ENCODE measurements around the gene STX7. TPM values are rescaled to one million over a fixed set of nuclear protein-coding genes. Genes with fewer than 3 reads are reported as not detected.

Gene STX7
- total RNA-seq, 1 donor from 2014 or later, result 30.0 TPM

- peaks cover 28% of the 10 kb centered on the region for H3K36me3 Mint-ChIP-seq (ENCODE audit: low read depth)
- no peak for DNase-seq (ENCODE audit: low read depth, low spot score)
Measured at GRCh38 chr6:132456700-132457143, 56.2 kb downstream of the STX7 start.

DNA sequence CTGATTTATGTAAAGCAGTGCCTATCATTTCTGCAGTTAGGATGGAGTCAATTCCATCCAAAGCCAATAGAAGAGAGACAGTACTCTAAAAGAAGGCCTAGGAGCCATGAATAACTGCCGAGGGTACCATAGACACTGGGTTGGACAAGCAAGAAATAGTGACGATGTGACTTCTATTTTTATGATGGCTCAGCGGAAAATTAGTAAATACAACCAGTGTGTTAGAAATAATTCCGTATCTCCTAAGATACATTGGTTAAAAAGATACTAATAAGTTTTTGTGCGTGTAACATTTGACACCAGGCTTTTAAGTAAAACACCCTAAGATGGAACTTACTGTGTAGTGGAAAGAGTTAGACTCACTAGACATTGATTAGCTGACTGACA is 66.1 kb downstream of the STX7 start:
- no peak for DNase-seq (ENCODE audit: low read depth, low spot score)
- Mint-ChIP-seq H3K4me1 (peaks cover 47% of the 10 kb centered on the region), H3K4me3 (peak overlapping the region; percentile 58), H3K27me3 (ENCODE audit: low read depth) (no peaks in the 10 kb centered on the region), H3K9me3 (peaks cover 4% of the 10 kb centered on the region), H3K36me3 (ENCODE audit: low read depth) (peaks cover 32% of the 10 kb centered on the region), H3K27ac (ENCODE audit: unreplicated experiment) (peak overlapping the region; percentile 37)
- TF ChIP-seq CTCF (conservative IDR thresholded peaks at IDR 0.05), result no peak

More at GRCh38 chr6:132456700-132457143, 56.2 kb downstream of the STX7 start:
- Mint-ChIP-seq H3K27ac (ENCODE audit: unreplicated experiment) (no peak overlapping the region), H3K27me3 (ENCODE audit: low read depth) (no peaks in the 10 kb centered on the region), H3K9me3 (no peaks in the 10 kb centered on the region), H3K4me1 (no peaks in the 10 kb centered on the region), H3K4me3 (no peak overlapping the region)
- TF ChIP-seq CTCF (conservative IDR thresholded peaks at IDR 0.05), result no peak

DNA sequence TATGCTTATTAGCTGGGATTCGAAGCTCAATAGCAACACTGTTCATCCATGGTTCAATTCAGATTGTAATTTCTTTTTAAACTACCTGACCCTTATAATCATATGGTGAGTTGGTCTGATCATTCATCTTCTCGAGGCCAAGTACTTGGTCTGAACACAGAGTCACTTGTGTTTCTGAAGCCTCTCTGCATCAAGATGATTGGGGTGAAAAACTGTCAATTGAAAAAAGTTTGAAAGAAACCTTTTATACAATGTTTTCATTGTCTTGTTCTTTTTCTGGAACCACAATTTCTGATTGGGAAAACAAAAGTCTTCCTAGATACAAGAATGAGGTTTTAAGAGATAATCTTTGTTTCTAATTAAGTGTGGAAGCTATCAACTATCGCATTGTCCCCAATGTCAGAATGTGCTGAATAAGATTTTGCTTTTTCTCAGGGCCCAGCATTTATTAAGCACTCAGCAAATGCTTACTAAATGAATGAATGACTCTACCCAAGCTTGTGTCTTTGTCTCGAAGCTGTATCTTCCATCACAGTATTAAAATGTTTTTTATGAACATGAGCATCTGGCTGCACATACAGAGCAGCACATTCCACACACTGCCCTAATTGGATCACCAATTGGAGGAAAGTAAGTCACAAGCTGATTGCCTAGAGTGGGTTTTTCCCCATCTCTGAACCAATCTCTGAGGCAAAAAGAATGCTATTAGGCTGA is 66.6 kb downstream of the STX7 start:
- no peaks in the 10 kb centered on the region for H3K27me3 Mint-ChIP-seq (ENCODE audit: low read depth)
- DNase-seq (ENCODE audit: low read depth, low spot score), result no peak
- H3K9me3 Mint-ChIP-seq, result peaks cover 8% of the 10 kb centered on the region
- peak overlapping the region; percentile 58 for H3K4me3 Mint-ChIP-seq
- H3K36me3 Mint-ChIP-seq (ENCODE audit: low read depth), result peaks cover 30% of the 10 kb centered on the region
- peaks cover 47% of the 10 kb centered on the region for H3K4me1 Mint-ChIP-seq
- TF ChIP-seq CTCF (conservative IDR thresholded peaks at IDR 0.05), result no peak
- H3K27ac Mint-ChIP-seq (ENCODE audit: unreplicated experiment), result peak overlapping the region; percentile 37

DNA sequence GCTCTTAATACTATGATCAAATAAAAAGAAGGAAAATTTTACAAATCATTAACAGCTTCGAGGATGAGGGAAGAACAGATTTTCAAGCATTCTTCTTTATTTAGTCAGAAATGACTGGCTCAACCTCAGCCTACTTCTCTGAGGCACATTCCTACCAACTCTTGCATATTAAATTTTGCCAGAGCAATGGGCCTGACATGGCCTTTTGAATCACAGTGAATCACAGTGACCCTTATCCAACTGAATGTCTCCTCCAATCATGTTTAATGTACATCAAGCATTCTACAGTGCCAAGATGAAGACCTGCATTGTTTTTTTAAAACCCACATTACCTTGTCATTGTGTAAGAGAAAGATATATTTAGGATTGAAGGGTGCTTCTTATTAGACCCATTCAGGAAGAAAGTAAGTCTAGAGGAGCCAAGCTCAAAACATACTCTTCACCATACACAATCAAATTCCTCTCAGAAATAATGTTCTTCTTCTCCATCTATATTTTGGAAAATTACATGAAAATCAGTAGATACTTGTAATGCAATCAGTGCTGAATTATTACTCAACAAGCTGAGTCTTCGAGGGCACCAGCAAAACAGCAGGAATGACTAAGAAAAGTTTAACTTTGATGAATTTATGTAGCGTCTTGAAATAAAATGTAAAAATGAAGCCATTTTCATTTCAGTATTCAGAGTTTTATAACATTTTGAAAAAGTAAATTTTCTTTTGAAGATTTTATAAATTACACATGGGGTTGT is 67.5 kb downstream of the STX7 start:
- peak overlapping the region; percentile 32 for H3K27ac Mint-ChIP-seq (ENCODE audit: unreplicated experiment)
- peaks cover 47% of the 10 kb centered on the region for H3K4me1 Mint-ChIP-seq
- DNase-seq (ENCODE audit: low read depth, low spot score), result no peak
- TF ChIP-seq CTCF (conservative IDR thresholded peaks at IDR 0.05), result no peak
- H3K9me3 Mint-ChIP-seq, result peaks cover 14% of the 10 kb centered on the region
- H3K27me3 Mint-ChIP-seq (ENCODE audit: low read depth), result no peaks in the 10 kb centered on the region
- H3K4me3 Mint-ChIP-seq, result no peak overlapping the region
- peaks cover 29% of the 10 kb centered on the region for H3K36me3 Mint-ChIP-seq (ENCODE audit: low read depth)

DNA sequence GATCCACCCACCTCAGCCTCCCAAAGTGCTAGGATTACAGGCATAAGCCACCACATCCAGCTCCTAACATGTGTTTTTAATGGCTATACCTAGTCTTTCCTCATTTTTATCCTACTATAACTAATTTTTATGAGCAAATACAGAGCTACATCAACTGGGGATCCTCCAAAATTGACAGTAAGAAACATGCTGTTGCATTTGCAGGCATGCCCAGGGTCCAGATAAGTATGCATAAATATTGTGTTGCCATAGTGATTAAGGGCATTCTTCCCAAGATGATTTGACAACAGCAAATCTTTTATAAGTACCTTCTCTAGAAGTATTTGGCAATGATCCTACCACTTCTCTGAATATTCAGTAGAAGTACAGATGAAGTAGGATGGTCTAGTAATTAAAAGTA is 69.7 kb downstream of the STX7 start:
- H3K36me3 Mint-ChIP-seq (ENCODE audit: low read depth), result peaks cover 30% of the 10 kb centered on the region
- H3K27me3 Mint-ChIP-seq (ENCODE audit: low read depth), result no peaks in the 10 kb centered on the region
- H3K4me3 Mint-ChIP-seq, result no peak overlapping the region
- H3K9me3 Mint-ChIP-seq, result peaks cover 20% of the 10 kb centered on the region
- peaks cover 50% of the 10 kb centered on the region for H3K4me1 Mint-ChIP-seq
- DNase-seq (ENCODE audit: low read depth, low spot score), result no peak
- TF ChIP-seq CTCF (conservative IDR thresholded peaks at IDR 0.05), result no peak
- no peak overlapping the region for H3K27ac Mint-ChIP-seq (ENCODE audit: unreplicated experiment)
